ENCODE results near the gene FAM43A.
A peak's percentile ranks its signal among the peaks of the same experiment; 100 is the strongest.

The FAM43A gene

DNA sequence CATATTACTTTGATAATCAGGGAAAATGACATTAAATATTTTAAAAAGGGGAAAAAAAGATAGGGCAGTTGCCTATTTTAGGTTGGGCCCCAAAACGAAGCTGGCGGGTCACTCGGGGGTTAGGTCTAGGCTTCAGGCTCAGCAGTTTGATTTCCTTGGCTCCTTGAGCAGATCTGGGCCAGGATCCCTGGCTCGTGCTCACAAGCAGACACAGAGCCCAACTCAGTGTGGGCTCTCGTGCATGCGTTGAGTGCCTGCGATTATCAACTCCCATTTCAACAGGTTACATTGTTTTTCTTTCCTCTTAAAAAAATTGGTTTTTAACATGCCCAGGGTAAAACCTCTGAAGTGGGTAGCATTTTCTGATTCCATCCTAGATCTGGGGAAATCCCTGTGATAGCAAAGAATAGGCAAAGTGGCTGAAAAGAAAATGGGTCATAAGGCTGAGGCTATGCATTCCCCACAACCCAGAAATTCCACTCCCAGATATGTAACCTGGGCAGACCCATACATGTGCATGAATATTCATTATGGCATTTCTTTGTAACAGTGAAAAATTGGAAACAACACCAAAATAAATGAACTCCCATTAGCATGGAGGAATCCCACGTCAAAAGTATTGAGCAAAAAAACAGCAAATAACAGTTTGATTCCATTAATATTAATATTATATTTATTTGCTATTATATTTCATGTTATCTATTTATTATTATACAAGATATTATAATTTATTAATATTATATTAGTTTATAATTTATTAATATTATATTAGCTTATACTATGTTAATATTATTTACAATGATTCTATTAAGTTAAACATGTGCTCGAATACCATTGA is 27.8 kb downstream of the FAM43A start:
- no peak for DNase-seq

DNA sequence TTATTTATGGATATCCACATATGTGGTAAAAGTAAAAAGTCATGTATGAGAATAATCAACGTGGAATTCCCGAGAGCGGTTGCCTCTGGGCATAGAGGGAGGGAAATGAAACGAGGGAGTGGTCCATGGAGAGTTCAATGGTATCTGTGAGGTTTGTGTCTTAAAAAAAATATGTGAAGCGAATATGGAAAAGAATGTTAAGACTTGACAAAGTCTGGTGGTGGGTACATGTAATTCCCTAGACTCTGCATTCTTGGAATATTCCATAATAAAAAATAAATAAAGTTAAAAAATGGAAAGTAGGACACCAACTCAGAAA is 28.4 kb downstream of the FAM43A start:
- DNase-seq, result no peak

DNA sequence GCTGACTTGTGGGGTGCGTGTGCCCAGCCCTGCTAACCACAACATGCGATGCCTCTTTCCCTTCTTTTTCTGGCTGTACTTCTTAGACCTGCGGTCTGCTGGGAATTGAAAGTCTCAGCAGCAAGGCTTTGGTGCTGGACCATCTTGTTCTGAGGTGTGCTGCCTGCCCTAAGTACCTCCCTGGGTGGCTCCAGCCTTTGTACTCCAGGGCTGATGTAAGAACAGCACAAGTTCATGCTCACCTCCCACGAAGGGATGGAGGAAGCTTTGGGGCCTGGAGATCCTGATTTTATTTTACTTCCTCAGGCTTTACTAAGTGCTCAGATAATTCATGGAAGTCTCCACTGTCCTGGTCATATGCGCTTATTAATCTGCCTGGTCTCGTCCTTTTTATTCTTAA is 28.9 kb downstream of the FAM43A start:
- DNase-seq, result no peak

DNA sequence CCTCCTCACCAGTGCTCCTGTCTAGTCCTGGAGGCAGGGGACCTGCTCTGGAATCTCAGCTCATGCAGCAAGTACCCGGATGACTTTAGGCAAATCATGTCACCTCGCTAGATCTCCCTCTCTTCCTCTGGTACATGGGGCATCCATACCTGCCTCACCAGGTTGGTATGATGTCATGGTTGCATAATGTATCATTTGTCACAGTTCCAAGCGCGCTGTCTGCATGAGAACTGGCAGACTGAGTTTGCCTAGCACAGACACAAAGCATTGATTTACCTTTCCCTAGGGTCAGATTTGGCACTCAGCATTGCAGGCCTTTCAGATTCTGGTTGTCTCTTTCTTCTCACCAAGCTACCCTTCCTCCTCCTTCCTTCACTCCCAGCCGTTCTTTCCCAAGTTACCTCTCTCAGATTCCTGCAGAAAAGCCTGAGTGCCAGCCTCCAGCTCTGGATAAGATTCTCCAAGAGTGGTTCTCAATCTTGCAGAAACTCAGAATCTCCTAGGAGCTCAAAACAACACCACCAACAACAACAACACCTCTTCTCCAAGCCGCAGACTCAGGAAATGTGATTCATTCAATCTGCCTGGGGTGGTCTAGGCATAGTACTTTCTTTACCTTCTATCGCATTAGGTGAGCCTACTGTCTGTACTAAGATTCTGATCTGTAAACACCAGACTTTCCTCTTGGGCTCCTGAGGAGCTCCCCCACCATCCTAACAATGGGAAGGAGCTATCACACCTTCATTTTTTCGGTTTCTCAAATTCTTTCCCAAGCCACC is 29.5 kb downstream of the FAM43A start:
- no peak for DNase-seq

DNA sequence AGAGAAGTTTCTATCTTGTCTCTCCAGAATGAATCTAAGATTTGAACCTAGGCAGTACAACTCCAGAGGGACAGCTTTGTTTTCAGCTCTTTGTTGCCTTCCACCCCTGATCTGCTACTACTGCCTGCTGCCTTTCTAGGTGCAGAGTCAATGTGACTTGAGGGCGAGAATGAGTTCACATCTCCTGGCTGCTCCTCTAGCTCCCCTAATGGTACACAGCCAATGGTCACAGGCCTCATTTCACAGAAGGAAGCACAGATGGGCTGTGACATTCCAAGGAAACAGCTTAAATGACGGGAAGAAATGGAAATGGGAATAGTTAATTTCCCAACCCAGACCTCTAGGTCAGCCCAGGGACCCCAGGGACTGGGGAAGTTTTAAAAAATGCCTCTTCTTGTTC is 32.4 kb downstream of the FAM43A start:
- DNase-seq, result no peak

DNA sequence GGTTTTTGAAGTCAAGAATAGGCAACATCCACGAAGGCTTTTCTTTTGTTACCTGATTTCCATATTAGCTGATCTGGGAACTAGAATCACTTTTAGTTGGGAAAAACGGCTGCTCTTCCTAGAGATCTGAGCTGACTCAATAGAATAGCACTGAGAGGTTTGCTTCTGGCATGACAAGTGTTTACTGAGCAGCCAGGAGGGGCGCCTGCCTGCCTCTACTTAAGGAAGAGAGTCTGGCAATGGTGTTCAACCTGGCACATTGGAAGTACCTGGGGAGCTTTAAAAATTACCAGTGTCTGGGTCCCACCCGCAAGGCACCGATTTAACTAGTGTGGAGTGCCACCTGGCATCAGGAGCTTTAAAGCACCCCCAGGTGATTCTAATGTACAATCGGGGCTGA is 34.4 kb downstream of the FAM43A start:
- no peak for DNase-seq

DNA sequence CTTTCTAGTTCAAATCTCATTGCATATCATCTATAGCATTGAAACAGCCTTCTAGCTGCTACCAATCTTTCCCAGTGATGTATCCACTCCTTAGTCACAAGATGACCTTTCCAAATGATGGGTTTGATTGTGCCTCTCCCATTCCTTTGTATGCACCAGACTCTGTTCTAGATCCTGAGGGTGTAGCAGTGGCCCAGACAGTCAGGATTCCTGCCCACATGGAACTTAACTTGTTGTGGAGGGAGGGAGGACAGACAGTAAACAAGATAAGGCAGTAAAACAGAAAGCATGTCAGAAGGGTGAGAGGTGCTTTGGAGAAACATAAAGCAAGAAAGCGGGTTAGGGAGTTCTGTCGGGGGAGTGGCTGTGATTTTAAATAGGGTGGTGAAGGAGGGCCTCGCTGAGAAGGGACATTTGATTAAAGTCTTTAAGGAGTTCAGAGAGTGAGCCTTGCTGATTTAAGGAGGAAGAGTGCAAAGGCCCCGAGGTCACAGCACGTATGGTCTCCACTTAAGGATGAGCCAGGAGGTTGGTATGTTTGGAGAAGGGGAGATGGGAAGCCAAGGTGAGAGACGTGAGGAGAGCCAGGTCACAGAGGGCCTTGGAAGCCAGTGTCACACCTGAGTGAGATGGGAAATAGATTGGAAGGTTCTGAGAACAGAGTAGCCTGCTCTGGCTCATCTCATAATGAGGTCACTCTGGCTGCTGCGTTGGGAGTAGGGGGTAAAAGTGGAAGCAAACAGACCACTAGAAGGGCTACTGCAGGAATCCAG is 38.3 kb downstream of the FAM43A start:
- DNase-seq, result no peak

DNA sequence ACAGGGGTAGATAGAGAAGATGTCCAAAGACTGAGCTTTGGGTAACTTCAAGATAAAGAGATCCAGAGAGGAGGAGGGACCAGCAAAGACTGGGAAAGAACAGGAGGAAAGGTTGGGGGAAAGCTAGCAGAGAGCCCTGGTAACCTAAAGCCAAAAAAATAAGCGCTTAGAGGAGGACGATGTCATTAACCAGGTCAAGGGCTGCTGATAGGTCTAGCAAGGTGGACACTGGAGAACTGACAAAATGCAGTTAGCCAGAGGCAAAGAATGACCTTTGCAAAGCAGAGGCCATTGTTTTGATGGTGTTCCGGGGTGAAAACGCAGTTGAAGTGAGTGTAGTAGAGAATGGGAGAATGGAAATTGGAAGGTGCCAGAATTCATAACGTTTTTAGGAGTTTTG is 39.7 kb downstream of the FAM43A start:
- no peak for DNase-seq

DNA sequence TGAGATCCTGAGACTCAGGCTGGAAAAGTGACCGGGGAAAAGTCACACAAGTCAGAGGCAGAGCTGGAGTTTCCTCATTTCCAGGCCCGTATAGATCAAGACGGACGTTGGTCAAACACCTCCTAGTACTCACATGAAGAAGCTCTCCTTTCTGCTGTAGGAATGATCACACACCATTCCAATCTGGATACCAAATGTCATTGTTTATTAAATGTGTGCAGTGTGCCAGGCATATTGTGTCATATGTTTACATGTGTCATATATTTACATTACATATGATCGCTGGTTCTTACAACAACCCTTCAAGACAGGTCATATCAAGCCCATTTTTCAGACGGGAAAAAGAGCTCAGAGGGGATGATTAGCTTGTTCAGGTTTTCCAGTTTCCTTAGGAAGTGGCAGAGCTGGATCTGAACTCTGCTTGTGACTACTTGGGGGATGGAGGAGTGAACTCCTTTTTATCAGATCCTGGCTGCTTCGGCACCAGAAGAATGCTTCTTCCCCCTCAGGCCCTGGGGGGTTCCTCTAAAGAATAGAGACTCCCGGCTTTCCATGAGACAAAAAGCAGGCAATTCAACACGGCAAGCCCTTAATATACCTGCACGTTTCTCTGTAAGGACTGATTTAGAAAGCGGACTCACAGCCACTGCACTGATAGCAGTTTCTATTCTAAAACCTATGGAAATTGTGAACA is 41.9 kb downstream of the FAM43A start:
- no peak for DNase-seq

DNA sequence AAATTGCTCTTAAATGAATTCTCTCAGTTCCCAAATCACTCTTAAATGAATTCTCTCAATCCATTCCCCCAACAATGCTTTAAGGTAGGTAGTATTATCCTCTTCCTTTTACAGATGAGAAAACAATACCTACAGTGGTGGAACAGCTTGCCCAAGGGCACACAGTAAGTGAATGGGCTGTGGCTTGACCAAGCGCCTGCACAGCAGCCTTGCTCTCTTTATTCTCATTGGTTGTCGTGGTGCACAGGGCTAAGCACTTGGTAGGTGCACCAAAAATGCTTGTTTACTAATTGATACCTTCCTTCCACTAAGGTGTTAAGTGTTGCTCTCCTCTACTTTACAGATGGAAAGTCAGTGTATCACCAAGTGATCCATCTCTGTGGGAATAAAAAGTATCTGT is 43.3 kb downstream of the FAM43A start:
- DNase-seq, result no peak

DNA sequence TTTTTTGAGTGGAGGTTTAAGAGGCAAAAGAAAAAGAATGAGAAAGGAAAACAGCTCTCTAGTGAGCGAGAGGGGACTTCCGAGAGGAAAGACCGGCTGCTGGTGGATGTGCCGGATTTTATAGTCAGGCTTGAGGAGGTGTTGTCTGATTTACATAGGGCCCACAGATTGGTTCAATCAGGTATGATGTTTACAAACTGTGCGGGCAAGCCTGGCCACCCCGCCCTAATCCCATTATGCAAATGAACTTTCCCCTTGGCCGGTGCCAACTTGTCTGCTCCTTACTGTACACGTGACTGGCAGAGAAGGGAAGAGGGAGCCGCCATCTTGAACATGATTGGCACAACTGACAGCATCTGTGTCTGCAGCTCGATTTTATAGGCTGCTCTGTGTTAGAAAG is 44.7 kb downstream of the FAM43A start:
- peak; percentile 47 for DNase-seq

DNA sequence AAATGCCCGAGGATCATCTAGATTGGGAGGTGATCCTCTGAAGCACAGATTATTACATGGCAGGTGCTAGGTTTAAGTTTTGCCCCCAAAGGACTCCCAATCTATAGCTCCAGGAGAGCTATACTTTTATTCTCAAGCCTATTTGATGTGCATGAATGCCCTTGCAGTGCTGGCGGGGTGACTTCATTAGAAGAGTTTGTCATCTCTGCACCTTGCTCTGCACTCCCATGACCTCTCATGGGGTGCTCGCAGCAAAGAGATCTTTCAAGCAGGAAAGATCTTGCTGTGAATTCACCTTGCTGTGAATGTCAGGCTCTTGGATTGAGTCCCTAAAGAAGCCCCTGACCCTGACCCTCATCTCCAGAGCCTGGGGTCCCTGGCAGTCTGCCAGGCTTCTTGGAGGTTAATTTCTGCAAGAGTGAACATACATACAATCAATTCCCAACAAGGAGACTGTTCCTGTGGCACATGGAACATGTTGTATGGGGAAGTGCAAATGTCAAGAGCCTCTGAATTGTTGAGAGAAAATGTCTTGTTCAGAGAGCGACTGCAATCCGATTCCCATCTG is 45.9 kb downstream of the FAM43A start:
- DNase-seq, result no peak

DNA sequence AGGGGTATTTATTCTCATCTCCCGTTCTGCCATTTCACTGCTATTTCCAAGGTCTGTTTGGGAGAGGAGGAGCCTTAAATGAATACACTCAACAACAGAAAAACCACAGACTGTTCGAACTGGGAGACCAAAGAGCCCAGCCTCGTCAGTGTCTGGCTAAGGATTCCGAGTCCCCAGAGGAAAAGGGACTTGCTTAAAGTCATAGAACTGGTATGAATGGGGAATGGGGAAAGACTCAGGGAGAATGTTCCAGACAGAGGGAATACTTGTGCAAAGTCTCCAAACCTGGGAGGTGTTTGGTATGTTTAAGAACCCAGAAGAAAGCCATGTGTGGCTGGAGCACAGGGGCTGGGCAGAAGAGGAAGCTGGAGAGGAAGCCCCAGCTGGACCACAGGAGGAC is 46.9 kb downstream of the FAM43A start:
- DNase-seq, result no peak

DNA sequence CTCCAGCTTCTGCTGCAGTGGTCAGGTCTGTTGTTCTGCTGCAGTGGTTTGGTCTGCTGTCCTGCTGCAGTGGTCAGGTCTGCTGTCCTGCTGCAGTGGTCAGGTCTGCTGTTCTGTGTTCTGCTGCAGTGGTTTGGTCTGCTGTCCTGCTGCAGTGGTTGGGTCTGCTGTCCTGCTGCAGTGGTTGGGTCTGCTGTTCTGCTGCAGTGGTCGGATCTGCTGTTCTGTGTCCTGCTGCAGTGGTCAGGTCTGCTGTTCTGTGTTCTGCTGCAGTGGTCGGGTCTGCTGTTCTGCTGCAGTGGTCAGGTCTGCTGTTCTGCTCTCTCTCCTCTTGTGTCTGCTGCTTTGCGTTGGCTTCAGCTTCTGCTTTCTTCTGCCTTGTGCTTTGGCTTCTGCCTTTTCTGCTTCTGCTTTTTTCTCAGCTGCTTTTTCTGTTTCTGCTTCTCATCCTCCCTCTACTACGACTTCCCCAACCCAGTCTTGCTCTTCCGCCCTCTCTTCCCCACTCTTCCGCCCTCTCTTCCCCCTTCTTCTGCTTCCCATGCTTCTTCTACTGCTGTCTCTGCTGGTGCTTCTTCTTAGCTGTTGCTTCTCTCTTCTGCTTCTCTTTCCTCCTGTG is 50.7 kb downstream of the FAM43A start:
- DNase-seq, result no peak

DNA sequence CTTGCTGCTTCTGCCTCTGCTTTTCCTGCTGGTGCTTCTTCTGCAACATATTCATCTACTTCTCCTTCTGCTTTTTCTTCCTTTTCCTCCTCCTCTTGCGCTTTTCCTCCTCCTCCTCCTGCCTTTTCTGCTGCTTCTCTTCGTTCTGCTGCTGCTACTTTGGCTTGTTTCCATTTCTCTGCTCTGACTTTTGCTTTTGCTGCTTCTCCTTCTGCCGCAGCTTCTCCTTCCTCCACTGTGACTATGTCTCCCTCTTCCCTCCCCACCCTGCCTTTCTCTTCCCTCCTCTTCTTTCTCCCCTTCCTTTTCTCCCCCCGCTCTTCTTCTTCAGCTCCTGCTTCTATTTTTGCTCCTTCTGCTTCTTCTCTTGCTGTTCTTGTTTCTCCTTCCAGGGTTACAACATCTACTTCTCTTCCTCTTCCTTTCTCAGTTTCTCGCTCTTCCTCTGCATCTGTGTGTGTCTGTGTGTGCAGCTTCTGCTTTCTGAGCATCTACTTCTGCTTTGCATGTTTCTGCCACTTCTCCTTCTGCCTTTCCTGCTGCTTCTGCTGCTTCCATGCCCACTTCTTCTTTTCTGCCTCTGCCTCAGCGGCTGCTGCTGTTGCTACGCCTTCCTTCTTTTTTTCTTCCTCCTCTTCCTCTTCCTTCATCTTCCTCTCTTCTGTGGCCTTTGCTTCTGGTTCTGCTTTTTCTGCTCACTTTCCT is 51.4 kb downstream of the FAM43A start:
- DNase-seq, result no peak
